Measurements from ENCODE around the gene CACNA2D1.

The CACNA2D1 gene

DNA sequence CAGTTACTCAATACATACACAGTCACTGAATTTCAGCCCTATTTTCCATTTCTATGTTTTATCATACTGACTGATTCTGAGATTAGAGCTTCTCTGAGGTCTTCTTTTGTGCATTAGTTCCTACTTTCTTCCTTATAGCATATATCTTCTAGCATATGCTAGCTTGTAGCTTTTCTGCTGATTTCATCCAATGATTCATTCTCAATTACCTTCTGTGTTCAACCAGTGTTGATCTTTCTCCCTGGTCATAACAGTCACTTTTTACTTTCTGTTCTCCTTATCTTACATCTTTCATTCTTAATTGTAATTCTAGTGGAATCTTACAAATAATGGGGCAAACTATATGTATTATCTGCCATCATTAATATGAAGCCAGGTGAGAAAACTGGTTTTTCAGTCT is 514.2 kb downstream of the CACNA2D1 start:
- DNase-seq: no peak

DNA sequence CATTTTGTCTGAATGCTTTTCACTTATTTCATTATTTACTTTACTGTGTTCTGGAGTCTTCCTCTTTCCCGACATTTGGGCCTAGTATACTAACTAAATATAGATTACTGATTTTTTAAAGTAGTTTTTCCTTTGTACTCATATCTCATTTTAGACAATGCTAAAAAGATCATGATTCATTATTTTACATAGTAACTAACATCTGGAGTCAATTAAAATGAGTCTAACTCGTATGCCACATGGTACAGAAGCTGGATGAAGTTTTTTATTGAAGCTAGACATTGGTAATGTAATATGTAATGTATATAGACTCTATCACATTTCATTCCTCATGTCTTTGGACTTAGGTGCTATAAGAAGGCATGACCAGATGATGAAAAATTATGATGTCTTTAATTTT is 517.4 kb downstream of the CACNA2D1 start:
- DNase-seq: no peak

DNA sequence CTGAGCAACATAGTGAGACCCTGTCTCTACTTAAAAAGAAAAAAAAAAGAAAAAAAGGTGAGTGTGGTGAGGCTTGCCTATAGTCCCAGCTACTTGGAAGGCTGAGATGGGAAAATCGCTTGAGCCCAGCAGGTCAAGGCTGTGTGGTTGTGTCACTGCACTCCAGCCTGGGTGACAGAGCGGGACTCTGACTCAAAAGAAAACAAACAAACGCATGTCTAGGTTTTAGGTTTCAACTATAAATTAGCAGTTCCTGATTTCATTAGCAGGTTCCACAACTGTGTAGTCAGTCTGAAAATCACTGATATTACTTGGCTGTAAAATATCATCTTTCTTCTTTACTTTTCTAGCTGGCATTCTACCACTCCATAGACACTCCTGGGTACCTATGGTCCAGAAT is 518.0 kb downstream of the CACNA2D1 start:
- DNase-seq: no peak

DNA sequence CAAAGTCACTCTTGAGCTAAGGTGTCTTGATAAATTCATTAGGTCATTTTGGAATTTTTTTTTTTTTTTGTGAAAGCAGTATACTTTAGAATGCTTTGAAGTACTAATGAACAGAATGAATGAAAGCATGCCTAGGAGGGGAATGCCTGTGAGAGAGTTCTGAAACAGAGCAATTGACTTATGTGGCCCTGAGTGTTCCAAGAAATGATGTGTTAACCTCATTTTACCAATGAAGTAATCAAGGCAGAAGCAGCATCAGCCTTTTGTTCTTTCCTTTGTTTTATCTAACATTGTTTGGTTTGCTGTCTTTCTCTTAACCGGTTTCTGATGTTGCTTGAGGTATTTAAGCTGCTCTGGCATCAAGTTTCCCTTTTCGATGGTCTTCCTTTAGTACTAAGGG is 519.1 kb downstream of the CACNA2D1 start:
- no peak for DNase-seq

DNA sequence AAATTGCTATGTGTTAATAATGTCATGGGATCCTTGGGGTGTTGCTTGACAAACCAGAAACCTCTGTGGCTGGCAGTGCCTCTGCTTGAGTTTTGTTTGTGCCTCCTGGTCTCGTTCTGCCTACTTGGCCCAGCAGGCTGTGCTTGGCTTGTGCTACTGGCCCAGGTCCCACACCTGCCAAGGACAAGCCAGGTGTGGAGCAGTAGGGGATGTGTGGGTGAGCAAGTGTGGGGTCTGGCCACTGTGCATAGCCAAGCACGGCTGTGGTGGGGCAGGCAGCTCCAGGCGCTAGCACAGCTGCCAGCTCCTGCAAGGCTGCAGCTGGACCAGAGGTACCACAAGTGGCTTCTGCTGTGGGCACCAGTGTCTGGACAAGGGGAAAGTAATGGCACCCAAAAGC is 524.1 kb downstream of the CACNA2D1 start:
- DNase-seq: no peak

DNA sequence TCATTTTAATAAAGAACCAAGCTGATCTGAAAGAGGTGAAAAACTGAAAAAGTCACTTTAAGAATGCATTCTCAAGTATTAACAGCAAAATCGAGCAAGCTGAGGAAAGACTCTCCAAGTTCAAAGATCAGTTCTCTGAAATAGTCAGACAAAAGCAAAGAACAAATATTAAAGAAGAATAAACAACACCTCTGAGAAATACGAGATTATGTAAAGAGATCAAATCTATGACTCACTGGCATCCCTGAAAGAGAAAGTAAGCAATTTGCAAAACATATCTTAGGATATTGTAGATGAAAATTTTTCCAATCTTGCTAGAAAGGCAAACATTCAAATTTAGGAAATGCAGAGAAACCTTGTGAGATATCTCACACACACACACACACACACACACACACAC is 535.4 kb downstream of the CACNA2D1 start:
- DNase-seq: no peak

DNA sequence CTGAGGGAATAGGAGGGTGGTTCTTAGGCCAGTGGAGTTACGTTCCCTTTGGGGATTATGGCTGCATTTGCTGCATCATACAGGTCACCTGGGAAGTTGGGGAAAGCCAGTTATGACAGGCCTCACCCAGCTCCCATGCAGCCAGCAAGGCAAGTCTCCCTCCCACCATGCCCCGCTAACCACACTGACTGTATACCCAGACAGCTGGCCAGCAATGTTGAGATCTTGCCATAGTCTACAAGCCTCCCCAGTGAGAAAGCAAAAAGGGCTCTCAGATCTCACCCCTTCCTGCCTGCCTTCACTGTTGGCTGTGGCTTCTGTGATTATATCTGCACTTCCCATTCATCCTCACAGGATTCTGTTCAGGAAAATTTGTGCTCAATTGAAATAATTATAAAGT is 540.5 kb downstream of the CACNA2D1 start:
- no peak for DNase-seq

DNA sequence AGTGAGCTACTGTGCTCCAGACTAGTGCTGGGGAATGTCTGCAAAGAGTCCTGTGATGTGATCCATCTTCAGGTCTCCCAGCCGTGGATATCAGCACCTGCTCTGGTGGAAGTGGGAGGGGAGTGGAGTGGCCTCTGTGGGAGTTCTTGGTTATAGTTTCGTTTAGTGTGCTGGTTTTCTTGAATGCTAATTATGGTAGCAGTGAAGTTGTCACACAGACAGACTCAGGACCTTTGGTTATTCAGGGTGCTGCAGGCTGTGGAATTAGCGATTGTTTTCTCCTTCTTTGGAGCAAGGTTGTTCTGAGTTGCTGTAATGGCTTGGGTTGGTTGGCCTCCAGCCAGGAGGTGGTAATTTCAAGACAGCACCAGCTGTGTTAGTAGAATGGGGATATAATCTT is 541.0 kb downstream of the CACNA2D1 start:
- no peak for DNase-seq

Data from COR-L47 (cell line).